OCI-LY7 (cell line): ENCODE measurements around the gene RRP15. TPM values are rescaled to one million over a fixed set of nuclear protein-coding genes. Genes with fewer than 3 reads are reported as not detected.

Experiments used
- BruUV-seq: library from RNA; stranded (reverse); fragments of 400-500 nt; replicated peaks from 2 replicates; lab custom pipeline; 2021; lab: Mats Ljungman, UMichigan
- CTCF ChIA-PET: fragments of 300-600 bp; sonication (Branson Sonifier 250); formaldehyde crosslinking; loops from one replicate; lab custom pipeline; 2022; ENCODE audit warnings: antibody characterized with exemption; ENCODE audit not compliant: unreplicated experiment; lab: Charles Lee
- POLR2A ChIA-PET: fragments of 300-600 bp; sonication (Branson Sonifier 250); formaldehyde crosslinking; loops from one replicate; lab custom pipeline; 2022; ENCODE audit warnings: antibody characterized with exemption; lab: Charles Lee
- DNase-seq: peaks from one replicate; pipeline ENCODE4 v3.0.0-alpha.2; 2015; ENCODE audit warnings: low spot score
- H2AFZ ChIP-seq: fragments of 200-600 bp; sonication (generic), shearing (Covaris generic); 2 replicates; pipeline ENCODE4 v1.6.1; 2014; ENCODE audit warnings: mild to moderate bottlenecking, antibody characterized with exemption, low read length, moderate library complexity
- H3K27ac ChIP-seq: fragments of 200-600 bp; sonication (generic); 2 replicates; pipeline ENCODE4 v1.5.1; 2014; ENCODE audit warnings: mixed run types, low read depth, mild to moderate bottlenecking, moderate library complexity, low read length, inconsistent platforms; ENCODE audit not compliant: poor library complexity, severe bottlenecking
- H3K36me3 ChIP-seq: fragments of 200-600 bp; sonication (generic); 2 replicates; pipeline ENCODE4 v1.6.1; 2014; ENCODE audit warnings: mild to moderate bottlenecking, antibody characterized with exemption, low read length, moderate library complexity, mixed read lengths; ENCODE audit not compliant: insufficient read depth
- H3K4me1 ChIP-seq: fragments of 200-600 bp; sonication (generic); 2 replicates; pipeline ENCODE4 v1.5.1; 2014; ENCODE audit warnings: mild to moderate bottlenecking, low read length; ENCODE audit not compliant: insufficient read depth, poor library complexity, severe bottlenecking
- H3K4me2 ChIP-seq: fragments of 200-600 bp; sonication (generic); 2 replicates; pipeline ENCODE4 v1.6.1; 2014; ENCODE audit warnings: mild to moderate bottlenecking, low read length
- H3K4me3 ChIP-seq: fragments of 200-600 bp; sonication (generic); 2 replicates; pipeline ENCODE4 v1.5.1; 2014; ENCODE audit warnings: mild to moderate bottlenecking, low read depth, low read length; ENCODE audit not compliant: poor library complexity, severe bottlenecking
- H3K79me2 ChIP-seq: fragments of 200-600 bp; sonication (generic); 2 replicates; pipeline ENCODE4 v1.6.1; 2016; ENCODE audit warnings: low read depth, mild to moderate bottlenecking, low read length, moderate library complexity, mixed read lengths; ENCODE audit not compliant: insufficient read depth
- H3K9me2 ChIP-seq: fragments of 200-600 bp; sonication (generic); 2 replicates; pipeline ENCODE4 v1.6.1; 2016; ENCODE audit warnings: mild to moderate bottlenecking, low read length, mixed read lengths; ENCODE audit not compliant: insufficient read depth
- H3K9me3 ChIP-seq: fragments of 200-600 bp; sonication (generic); 2 replicates; pipeline ENCODE4 v1.6.1; 2014; ENCODE audit warnings: mild to moderate bottlenecking, mixed run types, low read length, mixed read lengths
- H4K20me1 ChIP-seq: fragments of 200-600 bp; sonication (generic); 2 replicates; pipeline ENCODE4 v1.6.1; 2014; ENCODE audit warnings: mild to moderate bottlenecking, antibody characterized with exemption, low read length, moderate library complexity, mixed read lengths; ENCODE audit not compliant: insufficient read depth
- CTCF ChIP-seq: fragments of 200-600 bp; sonication (generic); conservative IDR thresholded peaks from 2 replicates; pipeline ENCODE4 v1.5.1; 2014; ENCODE audit warnings: mild to moderate bottlenecking, antibody characterized with exemption, low read length, moderate library complexity, mixed read lengths
- EZH2phosphoT487 ChIP-seq: fragments of 200-600 bp; sonication (generic); IDR thresholded peaks from 2 replicates; pipeline ENCODE4 v1.6.1; 2018; ENCODE audit warnings: low read depth, borderline replicate concordance, mild to moderate bottlenecking, mixed run types, antibody characterized with exemption, low read length, moderate library complexity, mixed read lengths
- intact Hi-C: fragments of 100-400 bp; cut with micrococcal nuclease; formaldehyde crosslinking; loops from one replicate; pipeline ENCODE4 v1.10.0; 2022; ENCODE audit not compliant: unreplicated experiment
- total RNA-seq, 2 experiments: library from RNA; depleted of rRNA in 1 of 2; stranded (reverse); fragments of >200 nt in 1 of 2; shearing (Covaris generic) in 1 of 2; gene quantifications; 2 replicates each; pipeline ENCODE4 v1.2.3, GENCODE V29; 2014 to 2022

RRP15 gene
- total RNA-seq, 2 experiments from 2014 or later = 7.2 to 21.9 TPM

- DNase-seq = no peak
- no peak overlapping the region for H3K27ac ChIP-seq
- BruUV-seq = no TSS peak
- no peak overlapping the region for H3K4me3 ChIP-seq
- no peaks in the 10 kb centered on the region for H3K9me3 ChIP-seq
- H4K20me1 ChIP-seq = no peaks in the 10 kb centered on the region
- no peak overlapping the region for H2AFZ ChIP-seq
- no peaks in the 10 kb centered on the region for H3K4me1 ChIP-seq
- H3K9me2 ChIP-seq = no peaks in the 10 kb centered on the region
- H3K4me2 ChIP-seq = no peak overlapping the region
- H3K36me3 ChIP-seq = no peaks in the 10 kb centered on the region
- H3K79me2 ChIP-seq = no peaks in the 10 kb centered on the region
- intact Hi-C loops = no loop called here
- TF ChIP-seq EZH2phosphoT487 (no peak), CTCF (no peak)
- ChIA-PET POLR2A (interaction anchor here (0.6 kb wide), 2 partner anchors 9 to 64 kb away, joined by 3 to 11 read pairs; no protein-coding TSS in a partner anchor), CTCF (no interaction called here)
Measured at GRCh38 chr1:218254296-218254946, 30.7 kb upstream of the RRP15 start.

- ChIA-PET POLR2A (interaction anchor here (0.6 kb wide), 1 partner anchor 64 kb away, joined by 11 read pairs; no protein-coding TSS in a partner anchor), CTCF (no interaction called here)
- H3K27ac ChIP-seq = no peak overlapping the region
- intact Hi-C loops = no loop called here
- no peak overlapping the region for H2AFZ ChIP-seq
- BruUV-seq = no TSS peak
- H4K20me1 ChIP-seq = no peaks in the 10 kb centered on the region
- no peak for DNase-seq
- H3K4me2 ChIP-seq = no peak overlapping the region
- H3K4me3 ChIP-seq = no peak overlapping the region
- H3K9me3 ChIP-seq = no peaks in the 10 kb centered on the region
- H3K36me3 ChIP-seq = no peaks in the 10 kb centered on the region
- H3K9me2 ChIP-seq = no peaks in the 10 kb centered on the region
- no peaks in the 10 kb centered on the region for H3K79me2 ChIP-seq
- TF ChIP-seq CTCF (no peak), EZH2phosphoT487 (no peak)
- H3K4me1 ChIP-seq = no peaks in the 10 kb centered on the region
Measured at GRCh38 chr1:218255090-218255489, 30.0 kb upstream of the RRP15 start.

GRCh38 chr1:218257371-218257770, 27.7 kb upstream of the RRP15 start:
- intact Hi-C loops = no loop called here
- POLR2A ChIA-PET = no interaction called here
- H3K36me3 ChIP-seq = no peaks in the 10 kb centered on the region
- H3K4me1 ChIP-seq = no peaks in the 10 kb centered on the region
- H4K20me1 ChIP-seq = no peaks in the 10 kb centered on the region
- H3K9me2 ChIP-seq = no peaks in the 10 kb centered on the region
- no peak overlapping the region for H2AFZ ChIP-seq
- TF ChIP-seq CTCF = no peak
- TF ChIP-seq EZH2phosphoT487 = no peak
- DNase-seq = no peak
- H3K9me3 ChIP-seq = no peaks in the 10 kb centered on the region
- CTCF ChIA-PET = no interaction called here
- H3K79me2 ChIP-seq = no peaks in the 10 kb centered on the region
- no peak overlapping the region for H3K27ac ChIP-seq
- no TSS peak for BruUV-seq
- no peak overlapping the region for H3K4me2 ChIP-seq
- H3K4me3 ChIP-seq = no peak overlapping the region
